ENCODE data around the gene POLDIP2. TPM values are rescaled to one million over a fixed set of nuclear protein-coding genes. Genes with fewer than 3 reads are reported as not detected.

Gene POLDIP2
- total RNA-seq, 2 donors from 2014 or later, result 54.9 to 68.2 TPM

DNA sequence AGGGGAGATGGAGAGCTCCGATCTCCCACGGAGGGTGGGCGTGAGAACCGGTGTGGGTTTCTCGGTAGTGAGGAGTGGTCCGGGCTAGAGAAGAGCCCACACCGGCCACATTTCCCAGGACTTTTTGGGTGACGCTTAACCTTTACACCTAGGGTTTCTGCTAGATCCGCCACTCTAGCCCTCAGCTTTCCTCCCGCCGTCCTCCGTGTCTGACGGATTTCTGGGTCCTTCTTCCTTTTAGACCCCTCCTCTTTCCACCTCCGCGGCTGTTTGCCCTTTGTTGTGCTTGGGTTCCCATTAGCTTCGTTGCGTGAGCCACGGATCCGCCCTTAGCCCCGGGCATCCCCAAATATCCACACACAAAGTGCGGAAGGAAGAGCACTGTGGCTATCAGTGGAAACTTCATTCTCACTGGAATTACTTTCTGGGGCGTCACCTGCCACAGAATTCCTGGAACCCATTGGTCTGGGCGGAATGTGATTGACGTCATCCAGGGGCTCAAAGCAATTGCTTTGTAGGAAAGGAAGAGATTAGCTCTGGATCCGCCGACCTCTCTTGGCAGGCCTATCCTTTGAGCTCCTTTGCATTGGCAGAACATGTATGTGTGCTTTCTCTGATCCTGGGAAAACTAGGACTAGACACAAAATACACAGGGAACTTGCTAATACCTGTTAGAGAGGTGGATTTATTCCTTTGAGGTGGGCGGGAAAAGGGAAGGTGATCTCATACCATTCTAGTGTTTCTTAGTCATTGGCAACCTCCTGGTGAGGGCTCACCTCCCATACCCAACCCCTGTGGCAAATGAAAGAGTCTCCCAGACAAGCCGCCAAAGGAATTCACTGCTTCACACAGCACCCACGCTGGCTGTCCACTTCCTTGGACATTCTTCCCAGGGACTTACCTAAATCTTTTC lies 21.1 kb downstream of the POLDIP2 start:
- Histone ChIP-seq H3K36me3 (peaks cover 9% of the 10 kb centered on the region), H3K9me3 (no peaks in the 10 kb centered on the region), H3K27me3 (replicated peaks; ENCODE audit: insufficient read depth) (no peaks in the 10 kb centered on the region), H3K27ac (peak overlapping the region; percentile 93 to 94), H3K4me1 (ENCODE audit: control insufficient read depth in 1 of 2, low read depth in 2 of 2) (peaks cover 26 to 45% of the 10 kb centered on the region in 2 donors), H3K4me3 (peak overlapping the region; percentile 86)
- no peak for ATAC-seq (ENCODE audit: insufficient number of reproducible peaks, low FRiP score, low read depth)
- TF ChIP-seq, protein P1, sequence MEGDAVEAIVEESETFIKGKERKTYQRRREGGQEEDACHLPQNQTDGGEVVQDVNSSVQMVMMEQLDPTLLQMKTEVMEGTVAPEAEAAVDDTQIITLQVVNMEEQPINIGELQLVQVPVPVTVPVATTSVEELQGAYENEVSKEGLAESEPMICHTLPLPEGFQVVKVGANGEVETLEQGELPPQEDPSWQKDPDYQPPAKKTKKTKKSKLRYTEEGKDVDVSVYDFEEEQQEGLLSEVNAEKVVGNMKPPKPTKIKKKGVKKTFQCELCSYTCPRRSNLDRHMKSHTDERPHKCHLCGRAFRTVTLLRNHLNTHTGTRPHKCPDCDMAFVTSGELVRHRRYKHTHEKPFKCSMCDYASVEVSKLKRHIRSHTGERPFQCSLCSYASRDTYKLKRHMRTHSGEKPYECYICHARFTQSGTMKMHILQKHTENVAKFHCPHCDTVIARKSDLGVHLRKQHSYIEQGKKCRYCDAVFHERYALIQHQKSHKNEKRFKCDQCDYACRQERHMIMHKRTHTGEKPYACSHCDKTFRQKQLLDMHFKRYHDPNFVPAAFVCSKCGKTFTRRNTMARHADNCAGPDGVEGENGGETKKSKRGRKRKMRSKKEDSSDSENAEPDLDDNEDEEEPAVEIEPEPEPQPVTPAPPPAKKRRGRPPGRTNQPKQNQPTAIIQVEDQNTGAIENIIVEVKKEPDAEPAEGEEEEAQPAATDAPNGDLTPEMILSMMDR (IDR thresholded peaks at IDR 0.05), result no peak
- no peak for DNase-seq (ENCODE audit: low spot score)

DNA sequence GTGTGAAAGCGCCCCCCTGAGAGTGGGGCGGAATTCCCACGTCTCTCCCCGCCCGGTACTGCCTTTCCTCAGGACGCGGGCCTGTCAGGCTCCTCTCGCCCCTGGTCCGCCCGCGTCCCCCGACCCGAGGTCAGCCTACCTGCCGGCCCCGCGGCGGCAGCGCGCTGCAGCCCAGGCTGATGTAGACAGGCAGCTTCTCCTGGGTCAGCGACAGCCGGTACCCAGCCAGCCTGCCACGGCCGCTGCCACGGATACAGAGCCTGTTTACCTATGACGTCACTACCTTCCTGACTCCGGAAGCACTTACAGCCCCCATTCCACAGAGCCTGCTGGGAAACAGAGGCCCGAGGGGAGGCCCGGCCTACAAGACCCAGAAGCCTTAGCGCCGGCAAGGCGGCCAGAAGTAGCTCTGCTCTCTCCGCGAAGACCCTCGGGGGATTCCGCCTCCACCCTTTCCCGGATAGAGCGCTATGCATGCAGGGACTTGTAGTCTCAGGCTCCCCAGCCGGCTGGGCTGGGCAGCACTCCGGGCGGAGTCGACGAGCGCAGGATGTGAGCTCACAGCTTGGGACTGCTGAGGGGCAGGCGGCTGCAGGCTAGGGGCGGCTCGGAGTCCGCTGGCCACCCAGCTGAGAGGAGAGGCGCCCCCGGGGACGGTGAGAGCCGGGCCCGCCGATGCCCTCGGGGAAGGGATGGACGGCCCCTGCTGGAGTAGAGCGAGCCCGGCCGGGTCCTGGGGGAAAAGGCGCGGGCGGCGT lies 21.9 kb downstream of the POLDIP2 start, which contains the start of the genes IFT20 and TNFAIP1:
Gene IFT20, minus strand, starts transcription at position 272 of the 758 bp plus-strand sequence. CDS start 3,487 bp downstream, outside the sequence.
Gene TNFAIP1, plus strand, starts transcription at position 561 of the 758 bp plus-strand sequence. CDS start 3,761 bp downstream, outside the sequence.
- Histone ChIP-seq H3K9me3 (no peaks in the 10 kb centered on the region), H3K27me3 (replicated peaks; ENCODE audit: insufficient read depth) (no peaks in the 10 kb centered on the region), H3K27ac (peak within 1 kb of the TSS; percentile 93 to 94), H3K36me3 (peaks cover 4% of the 10 kb centered on the region), H3K4me3 (peak within 1 kb of the TSS; percentile 86), H3K4me1 (ENCODE audit: control insufficient read depth in 1 of 2, low read depth in 2 of 2) (peaks cover 26 to 45% of the 10 kb centered on the region in 2 donors)
- TF ChIP-seq, protein P1 (IDR thresholded peaks at IDR 0.05), result no peak
- ATAC-seq (ENCODE audit: insufficient number of reproducible peaks, low FRiP score, low read depth) (peak; percentile 96), DNase-seq (ENCODE audit: low spot score) (peak; percentile 94)

DNA sequence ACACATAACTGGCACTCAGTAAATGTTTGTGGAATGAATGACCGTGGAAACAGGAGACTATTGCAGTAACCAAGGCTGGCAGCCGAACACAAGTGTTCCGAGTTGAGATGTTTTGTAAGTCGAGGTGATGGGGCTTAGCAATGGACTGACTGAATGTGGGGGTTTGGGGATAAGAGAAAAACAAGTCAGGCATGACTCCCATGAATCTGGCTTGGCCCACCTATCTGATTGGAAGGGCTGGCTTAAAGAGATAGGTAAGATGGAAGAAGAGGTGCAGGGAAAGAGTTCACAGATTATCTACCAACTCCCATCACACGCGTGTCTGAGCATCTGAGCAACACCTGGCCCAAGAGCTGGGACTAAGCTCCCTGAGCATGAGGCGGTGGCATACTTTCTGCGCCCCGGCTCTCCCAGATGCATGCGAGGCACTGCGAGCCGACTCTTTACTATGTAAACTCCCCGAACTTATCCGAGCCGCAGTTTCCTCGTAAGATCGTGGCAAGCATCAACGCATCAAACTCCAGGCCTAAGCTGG lies 22.6 kb downstream of the POLDIP2 start:
- peaks cover 26 to 45% of the 10 kb centered on the region in 2 donors for H3K4me1 ChIP-seq (ENCODE audit: control insufficient read depth in 1 of 2, low read depth in 2 of 2)
- peaks cover 6% of the 10 kb centered on the region for H3K36me3 ChIP-seq
- peak overlapping the region; percentile 82 to 94 for H3K27ac ChIP-seq
- H3K9me3 ChIP-seq, result no peaks in the 10 kb centered on the region
- H3K27me3 ChIP-seq (replicated peaks; ENCODE audit: insufficient read depth), result no peaks in the 10 kb centered on the region
- no peak for DNase-seq (ENCODE audit: low spot score)
- no peak for ATAC-seq (ENCODE audit: insufficient number of reproducible peaks, low FRiP score, low read depth)
- peak overlapping the region; percentile 86 for H3K4me3 ChIP-seq
- TF ChIP-seq, protein P1 (IDR thresholded peaks at IDR 0.05), result no peak

DNA sequence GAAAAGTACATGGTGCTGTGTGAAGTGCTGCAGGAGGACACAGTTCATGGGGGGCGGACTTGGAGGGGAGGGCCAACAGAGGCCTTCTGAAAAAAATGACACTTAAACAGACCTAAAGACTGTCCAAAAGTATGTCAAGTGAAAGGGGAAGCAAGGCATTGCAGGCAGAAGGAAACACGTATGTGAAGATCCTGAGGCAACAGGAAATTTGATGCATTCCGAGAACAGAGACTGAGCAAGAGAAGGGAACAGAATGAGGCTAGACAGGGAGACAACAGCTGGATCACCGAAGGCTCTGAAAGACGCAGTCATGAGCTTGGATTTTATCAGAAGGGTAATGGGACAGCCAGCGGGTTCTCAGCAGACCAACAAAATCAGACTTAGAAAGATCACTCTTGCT lies 23.2 kb downstream of the POLDIP2 start:
- Histone ChIP-seq H3K9me3 (no peaks in the 10 kb centered on the region), H3K36me3 (peaks cover 9% of the 10 kb centered on the region), H3K4me3 (peak overlapping the region; percentile 86), H3K27me3 (replicated peaks; ENCODE audit: insufficient read depth) (no peaks in the 10 kb centered on the region), H3K4me1 (ENCODE audit: control insufficient read depth in 1 of 2, low read depth in 2 of 2) (peaks cover 26 to 45% of the 10 kb centered on the region in 2 donors), H3K27ac (peak overlapping the region in 1 of 2 donors; percentile 94)
- TF ChIP-seq, protein P1 (IDR thresholded peaks at IDR 0.05), result no peak
- no peak for ATAC-seq (ENCODE audit: insufficient number of reproducible peaks, low FRiP score, low read depth)
- DNase-seq (ENCODE audit: low spot score), result no peak
